Stomach (tissue), 4 donors: ENCODE data around the gene DPP10.

ENCODE experiments used
- POLR2A ChIP-seq, 4 donors: fragments of 450-650 bp; IDR thresholded peaks; one replicate each; pipeline ENCODE4 v1.6.1; 2016; ENCODE audit warnings: antibody characterized with exemption in 4 of 4, control low read depth in 2 of 4, mild to moderate bottlenecking in 1 of 4, moderate library complexity in 1 of 4
- POLR2AphosphoS5 ChIP-seq, 3 donors: sonication (generic); formaldehyde crosslinking; IDR thresholded peaks; one replicate each; pipeline ENCODE4 v1.6.1; 2016; ENCODE audit warnings: antibody characterized with exemption in 3 of 3
- TF ChIP-seq, protein P1 (sequence below), 7 experiments: fragments of 450-650 bp in 4 of 7; fragments of 200-600 bp in 3 of 7; sonication (generic) in 3 of 7; IDR thresholded peaks; one replicate each; pipeline ENCODE4 v1.5.1; 2016 to 2019; ENCODE audit warnings: antibody characterized with exemption in 7 of 7, control low read depth in 2 of 7, mild to moderate bottlenecking in 1 of 7

GRCh38 chr2:115634578-115634977 is 1192.1 kb downstream of the DPP10 start:
- TF ChIP-seq, protein P1, sequence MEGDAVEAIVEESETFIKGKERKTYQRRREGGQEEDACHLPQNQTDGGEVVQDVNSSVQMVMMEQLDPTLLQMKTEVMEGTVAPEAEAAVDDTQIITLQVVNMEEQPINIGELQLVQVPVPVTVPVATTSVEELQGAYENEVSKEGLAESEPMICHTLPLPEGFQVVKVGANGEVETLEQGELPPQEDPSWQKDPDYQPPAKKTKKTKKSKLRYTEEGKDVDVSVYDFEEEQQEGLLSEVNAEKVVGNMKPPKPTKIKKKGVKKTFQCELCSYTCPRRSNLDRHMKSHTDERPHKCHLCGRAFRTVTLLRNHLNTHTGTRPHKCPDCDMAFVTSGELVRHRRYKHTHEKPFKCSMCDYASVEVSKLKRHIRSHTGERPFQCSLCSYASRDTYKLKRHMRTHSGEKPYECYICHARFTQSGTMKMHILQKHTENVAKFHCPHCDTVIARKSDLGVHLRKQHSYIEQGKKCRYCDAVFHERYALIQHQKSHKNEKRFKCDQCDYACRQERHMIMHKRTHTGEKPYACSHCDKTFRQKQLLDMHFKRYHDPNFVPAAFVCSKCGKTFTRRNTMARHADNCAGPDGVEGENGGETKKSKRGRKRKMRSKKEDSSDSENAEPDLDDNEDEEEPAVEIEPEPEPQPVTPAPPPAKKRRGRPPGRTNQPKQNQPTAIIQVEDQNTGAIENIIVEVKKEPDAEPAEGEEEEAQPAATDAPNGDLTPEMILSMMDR (IDR thresholded peaks at IDR 0.05): no peak
- TF ChIP-seq POLR2A (IDR thresholded peaks at IDR 0.05) (no peak), POLR2AphosphoS5 (IDR thresholded peaks at IDR 0.05) (no peak)
